Stimulated activated CD4-positive, alpha-beta T cell treated with anti-CD3 and anti-CD28 coated beads, TNF-alpha, amount 100 ng/mL, for 48 hours (primary cell): ENCODE results near the gene SLC24A3.

Experiments used
- DNase-seq, 3 donors: peaks; one replicate each; pipeline ENCODE4 v3.0.0-alpha.2; 2020; ENCODE audit warnings: low read depth in 3 of 3

Gene SLC24A3

GRCh38 chr20:19341348-19342053 is 129.1 kb downstream of the SLC24A3 start:
- no peak for DNase-seq

- no peak for DNase-seq
Measured at GRCh38 chr20:19344341-19344740, 131.9 kb downstream of the SLC24A3 start.

- DNase-seq: no peak
Measured at GRCh38 chr20:19347943-19348456, 135.6 kb downstream of the SLC24A3 start.

GRCh38 chr20:19348582-19348981 is 136.1 kb downstream of the SLC24A3 start:
- no peak for DNase-seq

- DNase-seq: no peak
Measured at GRCh38 chr20:19349879-19350278, 137.4 kb downstream of the SLC24A3 start.

GRCh38 chr20:19351542-19351941 is 139.1 kb downstream of the SLC24A3 start:
- DNase-seq: no peak

- no peak for DNase-seq
Measured at GRCh38 chr20:19354950-19355349, 142.5 kb downstream of the SLC24A3 start.

GRCh38 chr20:19361790-19362189 is 149.3 kb downstream of the SLC24A3 start:
- DNase-seq: no peak

- no peak for DNase-seq
Measured at GRCh38 chr20:19363476-19363875, 151.0 kb downstream of the SLC24A3 start.

- DNase-seq: no peak
Measured at GRCh38 chr20:19367591-19367990, 155.1 kb downstream of the SLC24A3 start.

- DNase-seq: no peak
Measured at GRCh38 chr20:19368351-19368750, 155.9 kb downstream of the SLC24A3 start.

- DNase-seq: no peak
Measured at GRCh38 chr20:19370076-19371075, 157.9 kb downstream of the SLC24A3 start.

GRCh38 chr20:19371112-19371511 is 158.7 kb downstream of the SLC24A3 start:
- DNase-seq: no peak

- no peak for DNase-seq
Measured at GRCh38 chr20:19374216-19374615, 161.8 kb downstream of the SLC24A3 start.

GRCh38 chr20:19375395-19375794 is 163.0 kb downstream of the SLC24A3 start:
- DNase-seq: no peak

- no peak for DNase-seq
Measured at GRCh38 chr20:19375801-19376200, 163.4 kb downstream of the SLC24A3 start.

GRCh38 chr20:19376451-19377229 is 164.2 kb downstream of the SLC24A3 start:
- DNase-seq: no peak

GRCh38 chr20:19378058-19378457 is 165.6 kb downstream of the SLC24A3 start:
- no peak for DNase-seq

- DNase-seq: no peak
Measured at GRCh38 chr20:19380211-19380610, 167.8 kb downstream of the SLC24A3 start.

GRCh38 chr20:19381947-19382346 is 169.5 kb downstream of the SLC24A3 start:
- no peak for DNase-seq

- no peak for DNase-seq
Measured at GRCh38 chr20:19382386-19383340, 170.2 kb downstream of the SLC24A3 start.
